WTC11 (cell line): ENCODE results near the gene ADAMTS12. TPM values are rescaled to one million over a fixed set of nuclear protein-coding genes. Genes with fewer than 3 reads are reported as not detected.

Source experiments
- ATAC-seq: fragments of 200-7000 bp; cut with Tn5 transposase; 2 replicates; pipeline ENCODE4 v1.10.0; 2021; ENCODE audit warnings: mild to moderate bottlenecking, moderate library complexity
- CTCF ChIA-PET: fragments of 300-600 bp; sonication (Branson Sonifier 250); formaldehyde crosslinking; loops from one replicate; lab custom pipeline; 2021; ENCODE audit warnings: antibody characterized with exemption; lab: Charles Lee
- POLR2A ChIA-PET: fragments of 350-600 bp; sonication (Branson Sonifier 250); formaldehyde crosslinking; loops from one replicate; lab custom pipeline; 2021; ENCODE audit warnings: antibody characterized with exemption; lab: Charles Lee
- DNase-seq: peaks from one replicate; pipeline ENCODE4 v3.0.0; 2021; ENCODE audit warnings: low spot score
- H3K27ac Mint-ChIP-seq: 2 replicates; pipeline ENCODE4 v1.8.0; 2021; ENCODE audit warnings: mixed read lengths
- H3K27me3 Mint-ChIP-seq: 2 replicates; pipeline ENCODE4 v1.8.0; 2021; ENCODE audit warnings: low read depth, mild to moderate bottlenecking, moderate library complexity, mixed read lengths
- H3K36me3 Mint-ChIP-seq: 2 replicates; pipeline ENCODE4 v1.8.0; 2021; ENCODE audit warnings: mixed read lengths
- H3K4me1 Mint-ChIP-seq: 2 replicates; pipeline ENCODE4 v1.8.0; 2022; ENCODE audit warnings: mixed read lengths
- H3K4me3 Mint-ChIP-seq: 2 replicates; pipeline ENCODE4 v1.8.0; 2021; ENCODE audit warnings: mild to moderate bottlenecking, moderate library complexity, mixed read lengths
- H3K9me3 Mint-ChIP-seq: 2 replicates; pipeline ENCODE4 v1.8.0; 2021; ENCODE audit warnings: mixed read lengths
- ATF2 ChIP-seq: sonication (generic); formaldehyde crosslinking; IDR thresholded peaks from 2 replicates; pipeline ENCODE4 v1.8.1; 2022; ENCODE audit warnings: low read depth, missing genetic modification reagents, borderline replicate concordance
- CBFB ChIP-seq: sonication (generic); formaldehyde crosslinking; IDR thresholded peaks from 2 replicates; pipeline ENCODE4 v1.8.1; 2022; ENCODE audit warnings: mild to moderate bottlenecking, low read depth, missing genetic modification reagents
- E2F4 ChIP-seq: sonication (generic); formaldehyde crosslinking; IDR thresholded peaks from 2 replicates; pipeline ENCODE4 v1.8.1; 2022; ENCODE audit warnings: low read depth, mild to moderate bottlenecking, moderate library complexity, missing genetic modification reagents, borderline replicate concordance
- ELF4 ChIP-seq: sonication (generic); formaldehyde crosslinking; IDR thresholded peaks from 2 replicates; pipeline ENCODE4 v1.8.1; 2022; ENCODE audit warnings: low read depth, mild to moderate bottlenecking, moderate library complexity, missing genetic modification reagents
- ERG ChIP-seq: fragments of 250-450 bp; sonication (Bioruptor Pico); IDR thresholded peaks from 2 replicates; pipeline ENCODE4 v1.8.0; 2021; ENCODE audit warnings: mild to moderate bottlenecking
- FOXP4 ChIP-seq: sonication (generic); formaldehyde crosslinking; IDR thresholded peaks from 2 replicates; pipeline ENCODE4 v1.8.0; 2022; ENCODE audit warnings: mild to moderate bottlenecking, missing genetic modification reagents
- JAZF1 ChIP-seq: fragments of 250-450 bp; sonication (Bioruptor Pico); IDR thresholded peaks from 2 replicates; pipeline ENCODE4 v1.9.0; 2021; ENCODE audit warnings: moderate library complexity, mild to moderate bottlenecking, inconsistent platforms
- MLX ChIP-seq: sonication (generic); formaldehyde crosslinking; IDR thresholded peaks from 2 replicates; pipeline ENCODE4 v1.8.1; 2023; ENCODE audit warnings: mild to moderate bottlenecking, missing genetic modification reagents, moderate library complexity
- NR3C1 ChIP-seq: sonication (generic); formaldehyde crosslinking; conservative IDR thresholded peaks from 2 replicates; pipeline ENCODE4 v1.8.1; 2023; ENCODE audit warnings: low read depth, mild to moderate bottlenecking, missing genetic modification reagents
- SMAD3 ChIP-seq: sonication (generic); formaldehyde crosslinking; IDR thresholded peaks from 2 replicates; pipeline ENCODE4 v1.8.0; 2022; ENCODE audit warnings: missing genetic modification reagents, mild to moderate bottlenecking, borderline replicate concordance
- SMAD4 ChIP-seq: sonication (generic); formaldehyde crosslinking; IDR thresholded peaks from 2 replicates; pipeline ENCODE4 v1.8.0; 2022; ENCODE audit warnings: mild to moderate bottlenecking, missing genetic modification reagents
- TEAD4 ChIP-seq: sonication (generic); formaldehyde crosslinking; IDR thresholded peaks from 2 replicates; pipeline ENCODE4 v1.8.0; 2022; ENCODE audit warnings: mild to moderate bottlenecking, missing genetic modification reagents
- ZNF138 ChIP-seq: sonication (generic); formaldehyde crosslinking; conservative IDR thresholded peaks from 2 replicates; pipeline ENCODE4 v1.8.1; 2022; ENCODE audit warnings: mild to moderate bottlenecking, moderate library complexity, missing genetic modification reagents
- ZNF263 ChIP-seq: sonication (generic); formaldehyde crosslinking; IDR thresholded peaks from 2 replicates; pipeline ENCODE4 v1.8.1; 2022; ENCODE audit warnings: low read depth, mild to moderate bottlenecking, moderate library complexity, missing genetic modification reagents
- ZNF281 ChIP-seq: sonication (generic); formaldehyde crosslinking; IDR thresholded peaks from 2 replicates; pipeline ENCODE4 v1.8.0; 2023; ENCODE audit warnings: mild to moderate bottlenecking, missing genetic modification reagents
- total RNA-seq: library from RNA; stranded (reverse); gene quantifications from 3 replicates; pipeline ENCODE4 v1.2.3, GENCODE V29; 2021
- TF ChIP-seq, protein P1 (sequence below): sonication (generic); formaldehyde crosslinking; conservative IDR thresholded peaks from 2 replicates; pipeline ENCODE4 v1.8.1; 2023; ENCODE audit warnings: mild to moderate bottlenecking, low read depth, missing genetic modification reagents, moderate library complexity
- TF ChIP-seq, protein P2 (sequence below): sonication (generic); formaldehyde crosslinking; IDR thresholded peaks from 2 replicates; pipeline ENCODE4 v1.8.0; 2023; ENCODE audit warnings: missing genetic modification reagents, mild to moderate bottlenecking, borderline replicate concordance
- TF ChIP-seq, protein P3 (sequence below): sonication (generic); formaldehyde crosslinking; IDR thresholded peaks from 2 replicates; pipeline ENCODE4 v1.8.1; 2023; ENCODE audit warnings: mild to moderate bottlenecking, missing genetic modification reagents, moderate library complexity

Gene ADAMTS12
- total RNA-seq, 1 experiment from 2014 or later: 13.5 TPM

- TF ChIP-seq ZNF281: no peak
- no peak for TF ChIP-seq TEAD4 (CRISPR knock-in tag)
- no peak for TF ChIP-seq SMAD3 (CRISPR knock-in tag)
- no peak for TF ChIP-seq SMAD4 (CRISPR knock-in tag)
- no peak for TF ChIP-seq ATF2
- TF ChIP-seq ZNF138 (CRISPR knock-in tag): no peak
Measured at GRCh38 chr5:33769968-33770367, 121.8 kb downstream of the ADAMTS12 start (continued).

DNA sequence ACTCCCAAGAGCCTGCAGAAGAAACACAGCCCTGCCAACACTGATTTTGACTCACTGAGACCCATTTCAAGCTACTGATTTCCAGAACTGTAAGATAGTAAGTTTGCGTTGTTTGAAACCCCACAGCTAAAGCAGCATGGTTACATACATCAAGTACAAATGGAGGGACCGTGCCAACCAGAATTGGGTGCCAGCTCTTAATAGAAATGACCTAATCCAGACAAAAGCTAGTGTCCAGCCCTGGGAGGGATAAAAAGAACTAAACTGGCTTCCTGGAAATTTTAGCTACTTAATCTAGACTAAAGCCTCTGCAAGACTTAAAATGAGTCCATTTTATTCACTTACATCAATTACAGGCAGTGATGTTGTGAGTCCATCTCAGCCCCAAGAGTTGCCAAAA lies 122.6 kb downstream of the ADAMTS12 start:
- no peaks in the 10 kb centered on the region for H3K36me3 Mint-ChIP-seq
- DNase-seq (no peak), ATAC-seq (no peak)
- H3K9me3 Mint-ChIP-seq: no peaks in the 10 kb centered on the region
- CTCF ChIA-PET: interaction anchor here (0.6 kb wide), 1 partner anchor 123 kb away, joined by 4 read pairs; no protein-coding TSS in a partner anchor
- peaks cover 28% of the 10 kb centered on the region for H3K4me1 Mint-ChIP-seq
- H3K27me3 Mint-ChIP-seq: no peaks in the 10 kb centered on the region
- no peak overlapping the region for H3K27ac Mint-ChIP-seq
- POLR2A ChIA-PET: no interaction called here
- no peak overlapping the region for H3K4me3 Mint-ChIP-seq
- no peak for TF ChIP-seq CBFB
- no peak for TF ChIP-seq TEAD4 (CRISPR knock-in tag)
- no peak for TF ChIP-seq ZNF263 (CRISPR knock-in tag)
- TF ChIP-seq ERG (CRISPR knock-in tag): no peak
- TF ChIP-seq NR3C1 (CRISPR knock-in tag): no peak
- TF ChIP-seq, protein P1, sequence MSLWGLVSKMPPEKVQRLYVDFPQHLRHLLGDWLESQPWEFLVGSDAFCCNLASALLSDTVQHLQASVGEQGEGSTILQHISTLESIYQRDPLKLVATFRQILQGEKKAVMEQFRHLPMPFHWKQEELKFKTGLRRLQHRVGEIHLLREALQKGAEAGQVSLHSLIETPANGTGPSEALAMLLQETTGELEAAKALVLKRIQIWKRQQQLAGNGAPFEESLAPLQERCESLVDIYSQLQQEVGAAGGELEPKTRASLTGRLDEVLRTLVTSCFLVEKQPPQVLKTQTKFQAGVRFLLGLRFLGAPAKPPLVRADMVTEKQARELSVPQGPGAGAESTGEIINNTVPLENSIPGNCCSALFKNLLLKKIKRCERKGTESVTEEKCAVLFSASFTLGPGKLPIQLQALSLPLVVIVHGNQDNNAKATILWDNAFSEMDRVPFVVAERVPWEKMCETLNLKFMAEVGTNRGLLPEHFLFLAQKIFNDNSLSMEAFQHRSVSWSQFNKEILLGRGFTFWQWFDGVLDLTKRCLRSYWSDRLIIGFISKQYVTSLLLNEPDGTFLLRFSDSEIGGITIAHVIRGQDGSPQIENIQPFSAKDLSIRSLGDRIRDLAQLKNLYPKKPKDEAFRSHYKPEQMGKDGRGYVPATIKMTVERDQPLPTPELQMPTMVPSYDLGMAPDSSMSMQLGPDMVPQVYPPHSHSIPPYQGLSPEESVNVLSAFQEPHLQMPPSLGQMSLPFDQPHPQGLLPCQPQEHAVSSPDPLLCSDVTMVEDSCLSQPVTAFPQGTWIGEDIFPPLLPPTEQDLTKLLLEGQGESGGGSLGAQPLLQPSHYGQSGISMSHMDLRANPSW (CRISPR knock-in tag): no peak
- TF ChIP-seq, protein P2, sequence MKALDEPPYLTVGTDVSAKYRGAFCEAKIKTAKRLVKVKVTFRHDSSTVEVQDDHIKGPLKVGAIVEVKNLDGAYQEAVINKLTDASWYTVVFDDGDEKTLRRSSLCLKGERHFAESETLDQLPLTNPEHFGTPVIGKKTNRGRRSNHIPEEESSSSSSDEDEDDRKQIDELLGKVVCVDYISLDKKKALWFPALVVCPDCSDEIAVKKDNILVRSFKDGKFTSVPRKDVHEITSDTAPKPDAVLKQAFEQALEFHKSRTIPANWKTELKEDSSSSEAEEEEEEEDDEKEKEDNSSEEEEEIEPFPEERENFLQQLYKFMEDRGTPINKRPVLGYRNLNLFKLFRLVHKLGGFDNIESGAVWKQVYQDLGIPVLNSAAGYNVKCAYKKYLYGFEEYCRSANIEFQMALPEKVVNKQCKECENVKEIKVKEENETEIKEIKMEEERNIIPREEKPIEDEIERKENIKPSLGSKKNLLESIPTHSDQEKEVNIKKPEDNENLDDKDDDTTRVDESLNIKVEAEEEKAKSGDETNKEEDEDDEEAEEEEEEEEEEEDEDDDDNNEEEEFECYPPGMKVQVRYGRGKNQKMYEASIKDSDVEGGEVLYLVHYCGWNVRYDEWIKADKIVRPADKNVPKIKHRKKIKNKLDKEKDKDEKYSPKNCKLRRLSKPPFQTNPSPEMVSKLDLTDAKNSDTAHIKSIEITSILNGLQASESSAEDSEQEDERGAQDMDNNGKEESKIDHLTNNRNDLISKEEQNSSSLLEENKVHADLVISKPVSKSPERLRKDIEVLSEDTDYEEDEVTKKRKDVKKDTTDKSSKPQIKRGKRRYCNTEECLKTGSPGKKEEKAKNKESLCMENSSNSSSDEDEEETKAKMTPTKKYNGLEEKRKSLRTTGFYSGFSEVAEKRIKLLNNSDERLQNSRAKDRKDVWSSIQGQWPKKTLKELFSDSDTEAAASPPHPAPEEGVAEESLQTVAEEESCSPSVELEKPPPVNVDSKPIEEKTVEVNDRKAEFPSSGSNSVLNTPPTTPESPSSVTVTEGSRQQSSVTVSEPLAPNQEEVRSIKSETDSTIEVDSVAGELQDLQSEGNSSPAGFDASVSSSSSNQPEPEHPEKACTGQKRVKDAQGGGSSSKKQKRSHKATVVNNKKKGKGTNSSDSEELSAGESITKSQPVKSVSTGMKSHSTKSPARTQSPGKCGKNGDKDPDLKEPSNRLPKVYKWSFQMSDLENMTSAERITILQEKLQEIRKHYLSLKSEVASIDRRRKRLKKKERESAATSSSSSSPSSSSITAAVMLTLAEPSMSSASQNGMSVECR (CRISPR knock-in tag): no peak
- TF ChIP-seq, protein P3, sequence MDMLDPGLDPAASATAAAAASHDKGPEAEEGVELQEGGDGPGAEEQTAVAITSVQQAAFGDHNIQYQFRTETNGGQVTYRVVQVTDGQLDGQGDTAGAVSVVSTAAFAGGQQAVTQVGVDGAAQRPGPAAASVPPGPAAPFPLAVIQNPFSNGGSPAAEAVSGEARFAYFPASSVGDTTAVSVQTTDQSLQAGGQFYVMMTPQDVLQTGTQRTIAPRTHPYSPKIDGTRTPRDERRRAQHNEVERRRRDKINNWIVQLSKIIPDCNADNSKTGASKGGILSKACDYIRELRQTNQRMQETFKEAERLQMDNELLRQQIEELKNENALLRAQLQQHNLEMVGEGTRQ (CRISPR knock-in tag): no peak
- no peak for TF ChIP-seq ELF4 (CRISPR knock-in tag)
- TF ChIP-seq E2F4 (CRISPR knock-in tag): no peak
- no peak for TF ChIP-seq FOXP4
- TF ChIP-seq MLX (CRISPR knock-in tag): no peak
- no peak for TF ChIP-seq JAZF1 (CRISPR knock-in tag)
